IMR-90 (cell line): ENCODE results near the gene TMED4. TPM values are rescaled to one million over a fixed set of nuclear protein-coding genes. Genes with fewer than 3 reads are reported as not detected.
A peak's percentile ranks its signal among the peaks of the same experiment; 100 is the strongest.

ENCODE experiments used
- ATAC-seq: fragments of 200-7000 bp; cut with Tn5 transposase; 2 replicates; pipeline ENCODE4 v1.9.1; 2020; ENCODE audit warnings: low read depth, mild to moderate bottlenecking, moderate library complexity
- BruUV-seq: library from RNA; stranded (reverse); fragments of 400-500 nt; replicated peaks from 2 replicates; lab custom pipeline; 2021; lab: Mats Ljungman, UMichigan
- CTCF ChIA-PET: fragments of 300-600 bp; formaldehyde crosslinking; extraction: SDS; loops from one replicate; lab custom pipeline; 2021; ENCODE audit warnings: antibody characterized with exemption; lab: Yijun Ruan, JAX
- POLR2A ChIA-PET: fragments of 300-600 bp; sonication (Branson Sonifier 250); formaldehyde crosslinking; loops from one replicate; lab custom pipeline; 2022; ENCODE audit warnings: antibody characterized with exemption; ENCODE audit not compliant: unreplicated experiment; lab: Charles Lee
- DNase-seq: peaks from one replicate; pipeline ENCODE4 v3.0.0; 2013
- H2AFZ ChIP-seq: replicated peaks from 2 replicates; pipeline ENCODE3; 2013; ENCODE audit warnings: low read length, mild to moderate bottlenecking; ENCODE audit not compliant: poor library complexity
- H2AK5ac ChIP-seq: 2 replicates; pipeline ENCODE4 v1.6.1; 2013; ENCODE audit warnings: low read depth, low read length, inconsistent platforms
- H2AK9ac ChIP-seq: replicated peaks from 2 replicates; pipeline ENCODE3; 2013; ENCODE audit warnings: mild to moderate bottlenecking, low read depth, low read length, moderate library complexity; ENCODE audit not compliant: poor library complexity
- H2BK120ac ChIP-seq: 2 replicates; pipeline ENCODE4 v1.6.1; 2013; ENCODE audit warnings: low read depth, low read length, inconsistent platforms
- H2BK15ac ChIP-seq: 3 replicates; pipeline ENCODE4 v1.6.1; 2013; ENCODE audit warnings: low read depth, low read length, inconsistent platforms
- H2BK20ac ChIP-seq: 2 replicates; pipeline ENCODE4 v1.6.1; 2013; ENCODE audit warnings: low read depth, mild to moderate bottlenecking, inconsistent platforms, low read length, moderate library complexity
- H2BK5ac ChIP-seq: 2 replicates; pipeline ENCODE4 v1.6.1; 2013; ENCODE audit warnings: mild to moderate bottlenecking, low read depth, low read length, inconsistent platforms; ENCODE audit not compliant: poor library complexity, severe bottlenecking
- H3K14ac ChIP-seq: replicated peaks from 2 replicates; pipeline ENCODE4 v1.6.1; 2013; ENCODE audit warnings: low read depth, low read length, inconsistent platforms
- H3K18ac ChIP-seq: 2 replicates; pipeline ENCODE4 v1.6.1; 2013; ENCODE audit warnings: low read depth, low read length, control low read depth
- H3K23ac ChIP-seq: 2 replicates; pipeline ENCODE4 v1.6.1; 2013; ENCODE audit warnings: low read depth, low read length, inconsistent platforms
- H3K27ac ChIP-seq: 2 replicates; pipeline ENCODE4 v1.5.1; 2013; ENCODE audit warnings: mild to moderate bottlenecking, control low read depth, low read length; ENCODE audit not compliant: insufficient read depth
- H3K27me3 ChIP-seq: 2 replicates; pipeline ENCODE4 v1.6.1; 2013; ENCODE audit warnings: low read length; ENCODE audit not compliant: control insufficient read depth, insufficient read depth
- H3K36me3 ChIP-seq: 2 replicates; pipeline ENCODE4 v1.6.1; 2013; ENCODE audit warnings: low read length, mixed read lengths; ENCODE audit not compliant: control insufficient read depth, insufficient read depth
- H3K4ac ChIP-seq: 2 replicates; pipeline ENCODE4 v1.6.1; 2013; ENCODE audit warnings: low read depth, low read length, inconsistent platforms
- H3K4me1 ChIP-seq: 2 replicates; pipeline ENCODE4 v1.6.1; 2013; ENCODE audit warnings: low read length, mixed read lengths; ENCODE audit not compliant: control insufficient read depth, insufficient read depth
- H3K4me2 ChIP-seq: 2 replicates; pipeline ENCODE4 v1.6.1; 2013; ENCODE audit warnings: low read depth, mild to moderate bottlenecking, control low read depth, low read length, moderate library complexity
- H3K4me3 ChIP-seq: 2 replicates; pipeline ENCODE4 v1.5.1; 2013; ENCODE audit warnings: low read depth, mild to moderate bottlenecking, control low read depth, low read length, moderate library complexity; ENCODE audit not compliant: insufficient read depth
- H3K56ac ChIP-seq: 2 replicates; pipeline ENCODE4 v1.6.1; 2013; ENCODE audit warnings: low read length, inconsistent platforms; ENCODE audit not compliant: insufficient read depth; ENCODE audit errors: extremely low read depth
- H3K79me1 ChIP-seq, 2 experiments: 2 replicates each; pipeline ENCODE4 v1.6.1; 2013; ENCODE audit warnings: low read length in 2 of 2, inconsistent platforms in 1 of 2, low read depth in 1 of 2
- H3K9ac ChIP-seq: 2 replicates; pipeline ENCODE4 v1.6.1; 2013; ENCODE audit warnings: low read depth, low read length, control low read depth
- H3K9me1 ChIP-seq: 2 replicates; pipeline ENCODE4 v1.6.1; 2013; ENCODE audit warnings: low read length, inconsistent platforms; ENCODE audit not compliant: insufficient read depth
- H3K9me3 ChIP-seq: 2 replicates; pipeline ENCODE4 v1.6.1; 2013; ENCODE audit warnings: low read length; ENCODE audit not compliant: control insufficient read depth, insufficient read depth
- H4K20me1 ChIP-seq: 2 replicates; pipeline ENCODE4 v1.6.1; 2013; ENCODE audit warnings: low read length, inconsistent platforms; ENCODE audit not compliant: insufficient read depth
- H4K5ac ChIP-seq: 2 replicates; pipeline ENCODE4 v1.6.1; 2013; ENCODE audit warnings: mild to moderate bottlenecking, low read depth, low read length, control low read depth
- H4K8ac ChIP-seq, 2 experiments: 2 replicates each; pipeline ENCODE4 v1.6.1; 2013; ENCODE audit warnings: low read depth in 2 of 2, low read length in 2 of 2, control low read depth in 1 of 2, inconsistent platforms in 1 of 2
- H4K91ac ChIP-seq: 2 replicates; pipeline ENCODE4 v1.6.1; 2013; ENCODE audit warnings: low read depth, low read length, inconsistent platforms; ENCODE audit not compliant: insufficient read depth
- BHLHE40 ChIP-seq: fragments of 150-350 bp; IDR thresholded peaks from 2 replicates; pipeline ENCODE4 v1.6.1; 2016; ENCODE audit warnings: mild to moderate bottlenecking, low read depth, low read length
- CEBPB ChIP-seq: IDR thresholded peaks from 2 replicates; pipeline ENCODE4 v1.6.1; 2012; ENCODE audit warnings: low read depth, low read length, improper control_type of control experiment
- CHD1 ChIP-seq: IDR thresholded peaks from 2 replicates; pipeline ENCODE4 v1.6.1; 2012; ENCODE audit warnings: low read depth, low read length, improper control_type of control experiment
- FOS ChIP-seq: fragments of 150-350 bp; IDR thresholded peaks from 2 replicates; pipeline ENCODE4 v1.6.1; 2016; ENCODE audit warnings: low read depth, low read length
- MAFK ChIP-seq: IDR thresholded peaks from 2 replicates; pipeline ENCODE4 v1.6.1; 2012; ENCODE audit warnings: low read depth, low read length, improper control_type of control experiment
- MAZ ChIP-seq: IDR thresholded peaks from 2 replicates; pipeline ENCODE4 v1.6.1; 2012; ENCODE audit warnings: low read depth, mild to moderate bottlenecking, low read length, improper control_type of control experiment, moderate library complexity, borderline replicate concordance
- MXI1 ChIP-seq: IDR thresholded peaks from 2 replicates; pipeline ENCODE4 v1.6.1; 2012; ENCODE audit warnings: low read depth, mild to moderate bottlenecking, low read length, moderate library complexity, borderline replicate concordance
- POLR2A ChIP-seq: IDR thresholded peaks from 2 replicates; pipeline ENCODE4 v1.6.1; 2012; ENCODE audit warnings: mild to moderate bottlenecking, low read depth, low read length
- RAD21 ChIP-seq: IDR thresholded peaks from 2 replicates; pipeline ENCODE4 v1.6.1; 2012; ENCODE audit warnings: low read length, improper control_type of control experiment
- RCOR1 ChIP-seq: IDR thresholded peaks from 2 replicates; pipeline ENCODE4 v1.6.1; 2012; ENCODE audit warnings: mild to moderate bottlenecking, low read length, improper control_type of control experiment; ENCODE audit not compliant: insufficient replicate concordance
- SMC3 ChIP-seq: fragments of 150-350 bp; IDR thresholded peaks from 2 replicates; pipeline ENCODE4 v1.6.1; 2016; ENCODE audit warnings: low read depth, mild to moderate bottlenecking, antibody characterized with exemption, low read length, moderate library complexity
- WGBS, 2 experiments: methylation state at CpG; one replicate each; pipeline versions ENCODE4 v1.1.5 to v1.1.7; 2013; ENCODE audit warnings: missing lambda C conversion rate in 2 of 2; ENCODE audit not compliant: insufficient read length in 1 of 2; ENCODE audit errors: extremely low coverage in 2 of 2; 5-methylcytosine and 5-hydroxymethylcytosine counted together
- dilution Hi-C: fragments of 300-500 bp; cut with HindIII; formaldehyde crosslinking; loops from one replicate; pipeline ENCODE4 v1.14.3; 2018; ENCODE audit warnings: low sequenced_read_pairs; ENCODE audit not compliant: unreplicated experiment
- in situ Hi-C: fragments of 300-500 bp; cut with MboI; formaldehyde crosslinking; loops from 3 replicates; pipeline ENCODE4 v1.14.3; 2019; ENCODE audit warnings: low sequenced_read_pairs, inconsistent platforms, mixed read lengths
- intact Hi-C: fragments of 100-400 bp; cut with micrococcal nuclease; formaldehyde crosslinking; loops from 2 replicates; pipeline ENCODE4 v1.10.0; 2022
- polyA plus RNA-seq, 3 experiments: library from polyadenylated mRNA; depleted of rRNA; stranded (reverse); fragments of >200 nt; gene quantifications; 2 replicates each; pipeline ENCODE4 v1.2.3, GENCODE V29; 2012; ENCODE audit warnings: low replicate concordance in 1 of 3
- total RNA-seq: library from RNA; depleted of rRNA; stranded (reverse); fragments of >200 nt; gene quantifications from 2 replicates; pipeline ENCODE4 v1.2.3, GENCODE V29; 2012
- TF ChIP-seq, protein P1 (sequence below): fragments of 150-350 bp; IDR thresholded peaks from 2 replicates; pipeline ENCODE4 v1.6.1; 2016; ENCODE audit warnings: low read depth, mild to moderate bottlenecking, low read length, moderate library complexity, borderline replicate concordance
- TF ChIP-seq, protein P2 (sequence below): fragments of 150-350 bp; IDR thresholded peaks from 2 replicates; pipeline ENCODE4 v1.6.1; 2017; ENCODE audit warnings: mild to moderate bottlenecking, antibody characterized with exemption, low read length, low read depth

The TMED4 gene
- total and polyA plus RNA-seq, 2 of the 4 experiments (the other 2 are of a cell fraction) = 58.6 to 92.7 TPM

DNA sequence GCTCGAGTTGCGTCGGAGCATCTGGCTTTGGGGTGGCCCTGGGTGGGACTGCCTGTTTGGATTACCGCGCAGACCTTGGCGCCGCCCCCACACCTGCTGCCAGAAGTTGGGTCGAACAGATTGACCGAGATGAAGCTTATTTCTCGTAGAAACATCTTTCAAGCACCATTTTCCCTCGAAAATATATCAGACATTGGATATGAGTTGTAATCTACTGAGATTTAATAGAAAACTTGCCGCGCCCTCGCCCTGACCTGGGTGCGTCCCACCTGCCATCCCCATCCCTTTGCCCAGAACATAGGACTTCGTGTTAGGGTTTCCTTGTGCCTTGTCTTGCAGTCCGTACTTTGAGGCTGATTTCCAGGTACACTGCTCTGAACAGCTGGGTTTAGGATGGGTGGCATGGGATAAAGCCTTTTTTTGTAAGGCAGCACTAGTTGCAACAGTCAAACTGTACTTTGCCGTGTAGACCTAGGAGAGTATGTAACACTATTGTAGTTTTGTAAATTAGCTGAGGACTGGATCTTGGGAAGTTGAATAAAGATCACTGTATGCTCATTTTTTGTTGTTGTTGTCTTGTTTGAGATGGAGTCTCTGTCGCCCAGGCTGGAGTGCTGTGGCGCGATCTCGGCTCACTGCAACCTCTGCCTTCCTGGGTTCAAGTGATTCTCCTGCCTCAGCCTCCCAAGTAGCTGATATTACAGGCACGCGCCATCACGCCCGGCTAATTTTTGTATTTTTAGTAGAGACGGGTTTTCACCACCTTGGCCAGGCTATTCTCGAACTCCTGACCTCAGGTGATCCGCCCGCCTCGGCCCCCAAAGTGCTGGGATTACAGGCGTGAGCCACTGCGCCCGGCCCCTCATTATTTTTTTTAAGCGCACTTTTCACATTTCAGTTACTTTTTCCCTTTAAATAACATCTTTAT lies 25.4 kb upstream of the TMED4 start:
- H3K4me1 ChIP-seq = no peaks in the 10 kb centered on the region
- H3K27me3 ChIP-seq = no peaks in the 10 kb centered on the region
- H3K4me2 ChIP-seq = peak overlapping the region; percentile 83
- 0 out of 2 replicates have a peak, but pooled peaks cover 4% of the 10 kb centered on the region for H4K20me1 ChIP-seq
- peak overlapping the region; percentile 35 for H3K18ac ChIP-seq
- no peaks in the 10 kb centered on the region; the same call in 1 of the 2 replicates for H3K9me1 ChIP-seq
- H2BK15ac ChIP-seq = no peak overlapping the region
- H3K23ac ChIP-seq = peak overlapping the region; percentile 57; the same call in 1 of the 2 replicates
- H3K79me1 ChIP-seq = peaks cover 6 to 32% of the 10 kb centered on the region in 2 experiments; a peak in 3 of 4 replicates
- H2BK20ac ChIP-seq = no peak overlapping the region
- H3K9ac ChIP-seq = peak overlapping the region; percentile 79
- H4K91ac ChIP-seq = peak overlapping the region; percentile 78
- H2BK5ac ChIP-seq = peak overlapping the region; percentile 84
- peak overlapping the region; percentile 85 for H3K4ac ChIP-seq
- dilution Hi-C loops (no loop called here), in situ Hi-C loops (no loop called here), intact Hi-C loops (loop anchor here (2.0 to 5.0 kb wide), 3 partner anchors 141 to 240 kb away; partner anchors contain the start of genes H2AZ2, PPIA and ZMIZ2)
- H2AK5ac ChIP-seq = peak overlapping the region; percentile 94
- H2AFZ ChIP-seq = peak overlapping the region; percentile 99
- peak overlapping the region; percentile 56 for H3K14ac ChIP-seq
- CTCF ChIA-PET = interaction anchor here (0.5 kb wide), 1 partner anchor 14 kb away, joined by 3 read pairs; no protein-coding TSS in a partner anchor
- H4K8ac ChIP-seq = peak overlapping the region; percentile 58 to 76; a peak in 3 of 4 replicates
- H3K36me3 ChIP-seq = no peaks in the 10 kb centered on the region
- POLR2A ChIA-PET = interaction anchor here (1.9 kb wide), 1 partner anchor 142 kb away, joined by 6 read pairs; no protein-coding TSS in a partner anchor
- peak overlapping the region; percentile 85 for H3K4me3 ChIP-seq
- ATAC-seq (no peak), DNase-seq (no peak)
- 94% methylated on average over 13 of the region's 35 CpGs; no CpG with 5 or more reads in 1 of the 2 experiments for WGBS, 2 experiments
- H2AK9ac ChIP-seq = peak overlapping the region; percentile 94
- peak overlapping the region; percentile 38 for H2BK120ac ChIP-seq
- H3K27ac ChIP-seq = peak overlapping the region; percentile 76
- H3K56ac ChIP-seq = peak overlapping the region; percentile 1; the same call in 1 of the 2 replicates
- BruUV-seq = no TSS peak
- peak overlapping the region; percentile 74 for H4K5ac ChIP-seq
- no peaks in the 10 kb centered on the region for H3K9me3 ChIP-seq
- TF ChIP-seq CHD1 (no peak), CEBPB (no peak), RAD21 (no peak), SMC3 (no peak), MAFK (no peak), MXI1 (no peak), RCOR1 (no peak), FOS (no peak), POLR2A (no peak), BHLHE40 (no peak), MAZ (no peak)
- TF ChIP-seq, protein P1, sequence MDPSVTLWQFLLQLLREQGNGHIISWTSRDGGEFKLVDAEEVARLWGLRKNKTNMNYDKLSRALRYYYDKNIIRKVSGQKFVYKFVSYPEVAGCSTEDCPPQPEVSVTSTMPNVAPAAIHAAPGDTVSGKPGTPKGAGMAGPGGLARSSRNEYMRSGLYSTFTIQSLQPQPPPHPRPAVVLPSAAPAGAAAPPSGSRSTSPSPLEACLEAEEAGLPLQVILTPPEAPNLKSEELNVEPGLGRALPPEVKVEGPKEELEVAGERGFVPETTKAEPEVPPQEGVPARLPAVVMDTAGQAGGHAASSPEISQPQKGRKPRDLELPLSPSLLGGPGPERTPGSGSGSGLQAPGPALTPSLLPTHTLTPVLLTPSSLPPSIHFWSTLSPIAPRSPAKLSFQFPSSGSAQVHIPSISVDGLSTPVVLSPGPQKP = no peak
- TF ChIP-seq, protein P2, sequence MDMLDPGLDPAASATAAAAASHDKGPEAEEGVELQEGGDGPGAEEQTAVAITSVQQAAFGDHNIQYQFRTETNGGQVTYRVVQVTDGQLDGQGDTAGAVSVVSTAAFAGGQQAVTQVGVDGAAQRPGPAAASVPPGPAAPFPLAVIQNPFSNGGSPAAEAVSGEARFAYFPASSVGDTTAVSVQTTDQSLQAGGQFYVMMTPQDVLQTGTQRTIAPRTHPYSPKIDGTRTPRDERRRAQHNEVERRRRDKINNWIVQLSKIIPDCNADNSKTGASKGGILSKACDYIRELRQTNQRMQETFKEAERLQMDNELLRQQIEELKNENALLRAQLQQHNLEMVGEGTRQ = no peak
